ENCODE measurements around the gene WDFY4. TPM values are rescaled to one million over a fixed set of nuclear protein-coding genes. Genes with fewer than 3 reads are reported as not detected.

The WDFY4 gene
- total RNA-seq, 1 experiment from 2014 or later = not detected

GRCh38 chr10:48788554-48788953 is 103.9 kb downstream of the WDFY4 start:
- DNase-seq (ENCODE audit: extremely low read depth, low read depth) = no peak

DNA sequence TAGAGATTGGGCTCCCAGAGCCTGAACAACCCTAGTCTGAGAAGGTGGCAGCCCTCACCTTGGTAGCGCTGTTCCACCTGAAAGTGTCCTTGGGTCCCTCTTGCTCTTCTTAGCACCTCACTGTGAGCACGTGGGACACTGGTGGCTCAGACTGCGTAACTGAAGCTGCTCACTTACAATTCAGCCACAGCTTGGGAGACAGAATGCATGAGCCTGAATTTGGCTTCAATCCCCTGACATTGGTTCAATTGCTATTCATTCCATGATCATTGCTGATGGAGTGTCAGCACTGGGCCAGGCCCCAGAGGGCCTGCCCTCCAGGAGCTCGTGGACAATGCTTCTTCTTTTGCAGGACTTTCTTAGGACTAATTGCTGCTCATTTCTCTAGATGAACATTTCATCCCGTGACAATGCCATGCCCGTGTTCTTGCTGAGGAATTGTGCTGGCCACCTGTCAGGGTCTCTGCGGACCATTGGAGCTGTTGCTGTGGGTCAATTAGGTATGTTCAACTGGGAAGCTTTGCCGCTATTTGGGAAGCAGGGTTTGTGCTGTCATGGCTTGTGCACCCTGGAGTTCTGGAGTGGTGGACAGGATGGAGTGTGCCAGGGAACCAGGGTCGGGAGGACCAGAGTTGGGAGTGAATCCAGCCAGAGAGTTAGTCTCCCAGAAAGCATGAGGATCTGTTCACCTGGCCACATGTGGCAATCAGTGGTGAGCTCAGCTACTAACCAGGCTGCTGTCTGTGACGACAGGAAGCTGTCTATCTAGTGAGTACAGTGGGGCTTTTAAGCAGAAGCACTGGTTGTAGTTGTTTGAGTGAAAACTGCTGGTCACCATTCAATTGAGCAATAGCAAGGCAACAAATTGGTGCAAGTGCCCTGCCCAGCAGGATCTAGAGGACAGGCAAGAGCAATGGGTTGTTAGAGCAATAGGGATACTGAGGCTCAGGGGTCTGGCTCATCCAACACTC is 105.1 kb downstream of the WDFY4 start:
- DNase-seq (ENCODE audit: extremely low read depth, low read depth) = no peak

- no peak for DNase-seq (ENCODE audit: extremely low read depth, low read depth)
These were observed 105.9 kb downstream of the WDFY4 start for GRCh38 chr10:48790457-48791044.

DNA sequence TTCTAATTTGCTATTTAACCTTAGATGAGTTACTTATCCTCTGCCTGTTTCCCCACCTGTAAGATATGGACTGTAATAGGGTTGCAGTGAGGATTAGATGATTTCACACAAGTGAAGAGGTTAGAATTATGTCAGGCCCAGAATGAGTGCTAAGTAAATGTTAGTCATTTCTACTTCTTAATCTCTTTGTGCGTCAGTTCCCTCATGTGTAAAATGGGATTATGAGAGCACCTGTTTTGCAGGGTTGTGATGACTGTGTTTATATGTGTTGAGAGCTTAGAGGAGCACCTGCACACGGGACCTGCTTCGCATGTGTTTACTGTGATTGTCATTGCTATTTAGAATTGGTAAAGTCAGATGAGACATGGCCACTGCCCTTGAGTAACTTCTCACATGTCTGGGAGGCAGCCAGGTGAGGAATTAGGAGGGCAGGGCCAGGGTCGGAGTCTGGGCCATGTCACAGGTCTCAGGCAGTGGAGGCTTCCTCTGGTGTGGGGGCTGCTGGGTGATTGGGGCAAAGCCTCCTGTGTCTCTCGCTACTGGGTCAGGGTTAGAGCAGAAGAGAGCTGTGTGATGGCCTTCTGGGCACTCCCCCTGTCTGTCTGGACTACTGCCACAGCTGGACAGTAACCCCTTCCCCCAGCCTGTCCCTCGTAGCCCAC is 106.7 kb downstream of the WDFY4 start:
- no peak for DNase-seq (ENCODE audit: extremely low read depth, low read depth)

DNA sequence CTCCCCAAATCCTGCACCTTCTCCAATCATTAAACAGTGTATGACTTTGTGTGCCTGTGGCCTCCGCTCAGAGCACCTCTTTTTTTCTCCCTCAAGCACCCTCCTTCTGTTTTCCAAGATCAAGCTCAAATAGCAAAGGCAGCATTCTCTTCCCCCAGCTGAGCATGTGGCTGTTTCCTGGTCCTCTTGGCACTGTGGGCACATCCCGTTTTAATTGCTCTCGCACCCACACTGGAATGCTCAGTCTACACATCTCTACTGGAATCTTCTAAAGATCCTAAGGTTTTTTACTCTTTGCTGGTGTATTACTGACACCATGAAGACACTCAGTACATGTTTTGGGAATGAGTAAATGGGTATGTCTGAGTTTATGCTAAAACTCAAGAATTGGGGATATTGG is 107.4 kb downstream of the WDFY4 start:
- DNase-seq (ENCODE audit: extremely low read depth, low read depth) = no peak

- no peak for DNase-seq (ENCODE audit: extremely low read depth, low read depth)
These were observed 108.0 kb downstream of the WDFY4 start for GRCh38 chr10:48792687-48793096.

- DNase-seq (ENCODE audit: extremely low read depth, low read depth) = no peak
These were observed 109.4 kb downstream of the WDFY4 start for GRCh38 chr10:48794074-48794473.

DNA sequence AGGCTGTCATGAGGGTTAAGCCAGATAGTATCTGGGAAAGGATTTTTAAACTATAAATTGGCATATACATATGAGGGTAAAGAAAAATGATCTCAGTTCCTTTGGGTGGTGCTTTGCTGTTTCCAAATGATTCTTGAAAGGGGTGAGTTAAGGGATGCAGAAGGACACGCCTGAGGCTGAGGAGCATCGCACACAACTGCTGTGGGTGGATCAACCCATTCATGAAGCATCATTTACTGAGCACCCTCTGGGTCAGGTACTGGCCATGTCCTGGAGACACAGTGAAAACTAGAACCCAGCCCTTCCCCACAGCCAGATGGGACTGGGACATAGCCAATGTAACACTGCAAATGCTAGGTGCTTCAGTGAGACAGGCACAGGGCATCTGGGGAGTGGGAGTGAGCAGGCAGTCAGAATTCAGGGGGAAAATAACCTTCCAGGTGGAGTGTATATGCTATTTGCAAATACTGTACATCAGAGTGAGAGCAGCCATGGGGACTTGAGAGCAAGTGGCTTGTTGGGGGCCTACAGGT is 112.1 kb downstream of the WDFY4 start:
- no peak for DNase-seq (ENCODE audit: extremely low read depth, low read depth)

DNA sequence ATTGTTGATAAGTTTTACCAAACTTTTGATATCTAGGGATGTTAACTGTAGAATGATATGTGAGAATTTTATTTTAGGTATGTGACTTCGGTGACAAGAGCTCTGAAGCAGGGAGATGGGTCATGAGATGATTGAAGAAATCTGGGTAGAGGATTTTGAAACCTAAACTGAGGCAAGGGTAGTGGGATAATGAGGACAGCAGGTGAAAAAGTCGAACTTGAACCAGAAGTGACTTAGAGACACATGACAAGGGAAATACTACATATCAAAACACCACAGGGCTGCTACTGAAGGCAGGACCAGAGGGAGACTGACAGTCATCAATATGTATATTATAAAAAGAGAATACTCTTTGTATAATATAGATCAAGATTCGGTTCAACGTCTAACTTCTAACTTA is 113.2 kb downstream of the WDFY4 start:
- DNase-seq (ENCODE audit: extremely low read depth, low read depth) = no peak

GRCh38 chr10:48798481-48799254 is 114.0 kb downstream of the WDFY4 start:
- no peak for DNase-seq (ENCODE audit: extremely low read depth, low read depth)

DNA sequence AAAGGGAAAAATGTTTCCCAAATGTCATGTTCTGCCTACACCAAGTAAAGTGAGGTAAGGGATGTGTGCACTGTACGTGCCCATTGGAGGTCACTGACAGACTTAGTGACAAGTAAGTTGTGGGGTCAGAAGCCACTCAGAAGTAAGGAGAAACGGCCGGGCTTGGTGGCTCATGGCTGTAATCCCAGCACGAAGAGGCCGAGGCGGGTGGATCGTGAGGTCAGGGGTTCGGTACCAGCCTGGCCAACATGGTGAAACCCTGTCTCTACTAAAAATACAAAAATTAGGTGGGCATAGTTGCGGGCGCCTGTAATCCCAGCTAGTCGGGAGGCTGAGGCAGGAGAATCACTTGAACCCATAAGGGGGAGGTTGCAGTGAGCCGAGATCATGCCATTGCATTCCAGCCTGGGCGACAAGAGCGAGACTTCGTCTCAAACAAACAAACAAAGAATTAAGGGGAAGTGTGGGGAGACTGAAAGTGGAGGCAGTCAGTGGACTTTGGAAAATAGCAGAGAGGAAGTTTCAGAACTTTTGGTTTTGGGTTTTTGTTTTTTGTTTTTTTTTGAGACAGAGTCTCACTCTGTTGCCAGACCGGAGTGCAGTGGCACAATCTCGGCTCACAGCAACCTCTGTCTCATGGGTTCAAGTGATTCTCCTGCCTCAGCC is 114.8 kb downstream of the WDFY4 start:
- DNase-seq (ENCODE audit: extremely low read depth, low read depth) = no peak

GRCh38 chr10:48800007-48800675 is 115.5 kb downstream of the WDFY4 start:
- DNase-seq (ENCODE audit: extremely low read depth, low read depth) = no peak

DNA sequence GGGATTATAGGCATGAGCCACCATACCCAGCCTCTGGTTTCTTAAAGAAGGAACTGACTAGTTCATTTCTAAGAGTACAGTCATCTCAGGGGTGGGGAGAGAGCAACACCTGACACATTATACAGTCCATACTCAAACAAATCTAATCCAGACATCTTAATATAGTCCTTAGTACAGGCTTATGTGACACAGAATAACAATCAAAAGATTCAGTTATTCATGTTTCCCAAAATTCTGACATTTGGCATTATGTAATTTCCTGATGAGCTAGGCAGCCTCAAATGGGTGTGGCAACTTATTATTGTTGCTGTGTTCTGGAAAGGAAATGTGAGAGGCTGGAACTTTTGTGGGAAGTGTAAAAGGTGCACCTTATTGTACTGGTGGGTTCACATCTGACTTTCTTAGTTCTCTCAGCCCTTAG is 116.3 kb downstream of the WDFY4 start:
- DNase-seq (ENCODE audit: extremely low read depth, low read depth) = no peak

DNA sequence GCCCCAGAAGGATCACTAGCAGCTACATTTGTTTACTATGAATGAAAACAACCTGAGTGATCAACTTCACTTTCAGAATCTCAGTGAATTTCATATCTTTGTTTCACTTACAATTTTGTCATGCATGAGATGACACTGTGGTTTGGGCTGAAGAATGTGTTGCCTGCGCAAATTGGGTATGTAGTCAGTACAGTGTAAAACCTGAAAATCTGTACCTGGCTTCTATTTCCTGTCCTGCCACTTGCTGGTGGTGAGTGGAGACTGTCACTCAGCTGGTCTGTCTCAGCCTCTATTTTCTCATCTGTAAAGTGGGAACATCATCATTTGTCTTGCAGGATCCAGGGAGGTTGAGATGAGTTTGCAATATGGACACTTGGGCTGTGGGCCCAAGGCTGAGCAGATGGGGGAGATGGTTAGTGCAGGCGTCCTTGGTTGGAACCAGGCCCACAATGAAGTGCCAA is 118.0 kb downstream of the WDFY4 start:
- DNase-seq (ENCODE audit: extremely low read depth, low read depth) = no peak

DNA sequence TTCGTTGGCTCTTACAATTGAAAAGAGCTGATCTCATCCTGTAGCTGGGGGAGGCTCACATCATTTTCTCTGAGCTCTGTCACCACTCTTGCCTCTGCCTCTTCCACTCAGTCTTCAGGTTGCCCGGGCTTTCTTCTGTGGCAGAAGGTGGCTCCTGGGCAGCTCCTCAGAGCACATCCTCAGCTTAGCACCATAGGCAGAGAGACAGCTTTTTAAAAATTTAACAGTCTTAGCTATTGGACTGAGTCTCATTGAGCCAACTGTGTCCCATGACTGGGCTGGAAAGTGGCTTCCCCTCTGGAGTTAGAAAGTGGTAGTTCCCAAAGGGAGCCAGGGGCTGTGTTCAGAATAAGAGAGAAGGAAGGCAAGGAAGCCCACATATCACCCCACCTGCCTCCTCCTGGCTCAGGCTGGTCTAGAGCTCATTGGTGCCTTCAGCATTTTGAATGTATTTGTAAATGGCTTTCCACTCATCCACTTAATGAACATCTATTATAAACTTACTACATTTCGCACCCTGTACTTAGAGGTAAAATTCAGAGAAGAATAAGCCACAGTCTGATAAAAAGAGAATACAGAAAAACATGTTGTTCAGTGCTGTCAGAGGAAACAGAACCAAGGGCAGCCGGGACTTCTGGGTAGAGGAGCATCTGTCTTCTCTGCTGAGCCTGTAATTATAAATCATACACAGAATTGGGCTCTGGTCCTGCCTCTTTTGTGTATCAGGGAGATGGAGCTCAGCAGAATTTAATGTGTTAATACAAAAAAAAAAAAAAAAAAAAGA is 119.3 kb downstream of the WDFY4 start:
- no peak for DNase-seq (ENCODE audit: extremely low read depth, low read depth)

GRCh38 chr10:48804740-48805182 is 120.1 kb downstream of the WDFY4 start:
- DNase-seq (ENCODE audit: extremely low read depth, low read depth) = no peak

GRCh38 chr10:48805411-48805810 is 120.7 kb downstream of the WDFY4 start:
- no peak for DNase-seq (ENCODE audit: extremely low read depth, low read depth)

GRCh38 chr10:48805848-48806247 is 121.2 kb downstream of the WDFY4 start:
- DNase-seq (ENCODE audit: extremely low read depth, low read depth) = no peak
